GM12878 (cell line): ENCODE results near the gene PCID2.

Experiments used
- CBX5 ChIP-seq: sonication (generic); IDR thresholded peaks from 2 replicates; pipeline ENCODE4 v1.6.1; 2016; ENCODE audit warnings: low read depth, moderate library complexity, mild to moderate bottlenecking, inconsistent platforms
- CHD4 ChIP-seq: fragments of 200-600 bp; sonication (generic); IDR thresholded peaks from 2 replicates; pipeline ENCODE4 v1.6.1; 2016; ENCODE audit warnings: mild to moderate bottlenecking
- ESRRA ChIP-seq: IDR thresholded peaks from 2 replicates; pipeline ENCODE4 v1.6.1; 2012; ENCODE audit warnings: mild to moderate bottlenecking, low read length, improper control_type of control experiment
- RCOR1 ChIP-seq: conservative IDR thresholded peaks from 2 replicates; pipeline ENCODE4 v1.6.1; 2012; ENCODE audit warnings: low read depth, low read length, improper control_type of control experiment
- RELA ChIP-seq: fragments of 450-650 bp; IDR thresholded peaks from 2 replicates; pipeline ENCODE4 v1.8.0; 2014; ENCODE audit warnings: borderline replicate concordance; ENCODE audit not compliant: partially characterized antibody
- SMC3 ChIP-seq: IDR thresholded peaks from 2 replicates; pipeline ENCODE4 v1.6.1; 2011; ENCODE audit warnings: low read length, improper control_type of control experiment, borderline replicate concordance
- TF ChIP-seq, protein P1 (sequence below), 3 experiments: IDR thresholded peaks in 2 of 3; conservative IDR thresholded peaks in 1 of 3; 2 replicates each; pipeline ENCODE4 v1.5.1; 2011; ENCODE audit warnings: low read depth in 3 of 3, low read length in 3 of 3, mild to moderate bottlenecking in 3 of 3, control low read depth in 2 of 3, moderate library complexity in 2 of 3, inconsistent platforms in 1 of 3, mixed read lengths in 1 of 3; ENCODE audit not compliant: control insufficient read depth in 2 of 3, insufficient read depth in 1 of 3; ENCODE audit errors: extremely low read depth in 1 of 3

DNA sequence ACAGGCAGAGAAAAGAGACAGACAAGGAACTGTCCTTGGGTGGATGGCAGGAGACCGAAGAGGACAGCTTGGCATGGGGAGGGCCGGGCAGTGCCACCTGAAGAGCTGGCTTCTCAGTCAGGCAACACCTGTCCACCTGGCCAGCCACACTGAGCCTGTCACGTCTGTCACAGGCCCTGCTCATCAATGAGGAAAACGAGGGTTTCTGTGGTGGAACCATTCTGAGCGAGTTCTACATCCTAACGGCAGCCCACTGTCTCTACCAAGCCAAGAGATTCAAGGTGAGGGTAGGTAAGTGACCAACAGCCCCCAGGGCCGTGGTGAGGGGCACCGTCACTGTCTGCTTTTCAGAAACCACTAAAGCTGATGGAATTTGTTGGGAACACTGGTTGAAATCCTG is 61.3 kb downstream of the PCID2 start:
- TF ChIP-seq RELA (no peak), ESRRA (no peak), SMC3 (no peak), CBX5 (no peak), RCOR1 (no peak), CHD4 (no peak)
- TF ChIP-seq, protein P1, sequence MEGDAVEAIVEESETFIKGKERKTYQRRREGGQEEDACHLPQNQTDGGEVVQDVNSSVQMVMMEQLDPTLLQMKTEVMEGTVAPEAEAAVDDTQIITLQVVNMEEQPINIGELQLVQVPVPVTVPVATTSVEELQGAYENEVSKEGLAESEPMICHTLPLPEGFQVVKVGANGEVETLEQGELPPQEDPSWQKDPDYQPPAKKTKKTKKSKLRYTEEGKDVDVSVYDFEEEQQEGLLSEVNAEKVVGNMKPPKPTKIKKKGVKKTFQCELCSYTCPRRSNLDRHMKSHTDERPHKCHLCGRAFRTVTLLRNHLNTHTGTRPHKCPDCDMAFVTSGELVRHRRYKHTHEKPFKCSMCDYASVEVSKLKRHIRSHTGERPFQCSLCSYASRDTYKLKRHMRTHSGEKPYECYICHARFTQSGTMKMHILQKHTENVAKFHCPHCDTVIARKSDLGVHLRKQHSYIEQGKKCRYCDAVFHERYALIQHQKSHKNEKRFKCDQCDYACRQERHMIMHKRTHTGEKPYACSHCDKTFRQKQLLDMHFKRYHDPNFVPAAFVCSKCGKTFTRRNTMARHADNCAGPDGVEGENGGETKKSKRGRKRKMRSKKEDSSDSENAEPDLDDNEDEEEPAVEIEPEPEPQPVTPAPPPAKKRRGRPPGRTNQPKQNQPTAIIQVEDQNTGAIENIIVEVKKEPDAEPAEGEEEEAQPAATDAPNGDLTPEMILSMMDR (IDR thresholded peaks at IDR 0.05 in 2 of 3, conservative IDR thresholded peaks at IDR 0.05 in 1 of 3; ENCODE audit: control insufficient read depth in 2 of 3, extremely low read depth in 1 of 3, insufficient read depth in 1 of 3, low read depth in 3 of 3, low read length in 3 of 3) = no peak
